Kidney epithelial cell (primary cell): ENCODE data around the gene ZMYM4. TPM values are rescaled to one million over a fixed set of nuclear protein-coding genes. Genes with fewer than 3 reads are reported as not detected.
A peak's percentile ranks its signal among the peaks of the same experiment; 100 is the strongest.

ENCODE experiments used
- DNase-seq: peaks from one replicate; pipeline ENCODE4 v3.0.0-alpha.2; 2010; ENCODE audit warnings: low read depth
- H3K27me3 ChIP-seq: 2 replicates; pipeline ENCODE4 v1.6.0; 2011; ENCODE audit warnings: low read length; ENCODE audit not compliant: control insufficient read depth, insufficient read depth
- H3K36me3 ChIP-seq: 2 replicates; pipeline ENCODE4 v1.5.1; 2011; ENCODE audit warnings: low read length; ENCODE audit not compliant: control insufficient read depth, insufficient read depth
- H3K4me3 ChIP-seq: 2 replicates; pipeline ENCODE4 v1.5.1; 2011; ENCODE audit warnings: low read depth, mild to moderate bottlenecking, control low read depth, low read length
- total RNA-seq: library from RNA; depleted of rRNA; stranded (reverse); fragments of >200 nt; gene quantifications from 2 replicates; pipeline ENCODE4 v1.2.3, GENCODE V29; 2015
- TF ChIP-seq, protein P1 (sequence below): IDR thresholded peaks from 2 replicates; pipeline ENCODE4 v1.5.1; 2011; ENCODE audit warnings: mild to moderate bottlenecking, moderate library complexity, low read length, control low read depth, inconsistent platforms; ENCODE audit not compliant: insufficient read depth, poor library complexity, severe bottlenecking

ZMYM4 gene
- total RNA-seq, 1 donor from 2014 or later: 35.1 TPM

DNA sequence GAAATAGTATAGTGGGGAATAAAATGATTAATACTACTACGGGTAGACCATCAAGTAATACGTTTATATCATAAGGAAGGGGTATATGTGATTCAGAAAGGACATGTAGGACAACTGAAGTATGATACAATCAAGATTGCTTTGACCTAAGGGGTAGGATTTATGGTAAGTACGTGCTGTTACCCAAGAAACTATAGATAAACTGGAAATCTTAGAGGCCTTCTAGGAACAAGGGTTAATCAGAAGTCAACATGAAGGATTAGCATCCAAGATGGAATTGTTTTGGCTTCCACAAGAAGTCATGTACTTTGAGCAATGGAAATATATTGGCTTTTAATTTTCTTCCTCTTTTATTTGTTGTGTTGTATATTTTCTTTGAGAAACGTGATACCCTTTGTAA lies 13.2 kb upstream of the ZMYM4 start:
- TF ChIP-seq, protein P1, sequence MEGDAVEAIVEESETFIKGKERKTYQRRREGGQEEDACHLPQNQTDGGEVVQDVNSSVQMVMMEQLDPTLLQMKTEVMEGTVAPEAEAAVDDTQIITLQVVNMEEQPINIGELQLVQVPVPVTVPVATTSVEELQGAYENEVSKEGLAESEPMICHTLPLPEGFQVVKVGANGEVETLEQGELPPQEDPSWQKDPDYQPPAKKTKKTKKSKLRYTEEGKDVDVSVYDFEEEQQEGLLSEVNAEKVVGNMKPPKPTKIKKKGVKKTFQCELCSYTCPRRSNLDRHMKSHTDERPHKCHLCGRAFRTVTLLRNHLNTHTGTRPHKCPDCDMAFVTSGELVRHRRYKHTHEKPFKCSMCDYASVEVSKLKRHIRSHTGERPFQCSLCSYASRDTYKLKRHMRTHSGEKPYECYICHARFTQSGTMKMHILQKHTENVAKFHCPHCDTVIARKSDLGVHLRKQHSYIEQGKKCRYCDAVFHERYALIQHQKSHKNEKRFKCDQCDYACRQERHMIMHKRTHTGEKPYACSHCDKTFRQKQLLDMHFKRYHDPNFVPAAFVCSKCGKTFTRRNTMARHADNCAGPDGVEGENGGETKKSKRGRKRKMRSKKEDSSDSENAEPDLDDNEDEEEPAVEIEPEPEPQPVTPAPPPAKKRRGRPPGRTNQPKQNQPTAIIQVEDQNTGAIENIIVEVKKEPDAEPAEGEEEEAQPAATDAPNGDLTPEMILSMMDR: no peak
- H3K27me3 ChIP-seq: no peaks in the 10 kb centered on the region
- no peaks in the 10 kb centered on the region for H3K36me3 ChIP-seq
- no peak for DNase-seq
- H3K4me3 ChIP-seq: no peak overlapping the region

DNA sequence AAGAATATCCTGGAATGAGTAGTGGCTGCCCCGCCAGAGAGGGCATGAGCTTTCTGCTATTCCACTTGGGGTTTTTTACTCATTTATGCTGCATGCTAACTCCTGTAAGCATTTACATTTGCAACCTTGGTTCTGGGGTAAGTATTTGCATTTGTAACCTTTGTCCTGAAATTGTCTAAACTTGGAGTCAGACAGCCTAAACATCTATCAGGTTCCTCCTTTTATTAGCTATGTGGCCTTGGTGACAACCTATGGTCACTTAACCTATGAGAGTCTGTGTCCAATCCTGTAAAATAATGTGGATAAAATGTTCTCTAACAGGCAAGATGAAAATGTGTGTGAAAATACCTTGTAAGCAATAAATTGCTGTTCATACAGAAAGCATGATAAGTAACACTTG lies 8.9 kb upstream of the ZMYM4 start:
- Histone ChIP-seq H3K4me3 (no peak overlapping the region), H3K27me3 (no peaks in the 10 kb centered on the region), H3K36me3 (no peaks in the 10 kb centered on the region)
- TF ChIP-seq, protein P1: no peak
- DNase-seq: no peak

DNA sequence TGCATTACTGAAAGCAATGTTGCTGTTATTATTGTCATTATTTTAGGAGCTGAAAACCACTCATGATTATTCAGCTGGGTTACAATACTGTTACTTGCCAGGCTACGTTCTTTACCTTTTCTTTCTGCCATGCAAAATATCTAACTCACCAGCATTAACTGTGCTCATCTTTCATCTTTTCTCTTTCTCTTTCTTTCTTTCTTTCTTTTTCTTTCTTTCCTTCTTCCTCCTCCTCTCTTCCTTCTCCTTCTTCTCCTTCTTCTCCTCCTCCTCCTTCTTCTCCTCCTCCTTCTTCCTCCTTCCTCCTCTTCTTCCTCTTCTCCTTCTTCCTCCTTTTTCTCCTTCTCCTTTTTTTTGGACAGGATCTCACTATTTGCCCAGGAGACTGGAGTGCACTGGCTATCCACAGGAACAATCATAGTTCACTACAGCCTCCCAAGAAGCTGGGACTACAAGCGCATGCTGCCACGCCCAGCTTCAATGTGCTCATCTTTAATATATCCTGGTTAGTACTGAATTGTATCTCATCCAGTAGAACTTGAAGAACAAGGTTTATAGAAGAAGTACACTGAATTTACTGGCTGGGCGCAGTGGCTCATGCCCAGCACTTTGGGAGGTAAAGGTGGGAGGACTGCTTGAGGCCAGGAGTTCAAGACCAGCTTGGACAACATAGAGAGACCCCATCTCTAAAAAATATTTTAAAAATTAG lies 6.9 kb upstream of the ZMYM4 start:
- no peak for DNase-seq

GRCh38 chr1:35264035-35264434 lies 4.5 kb upstream of the ZMYM4 start:
- Histone ChIP-seq H3K36me3 (no peaks in the 10 kb centered on the region), H3K27me3 (no peaks in the 10 kb centered on the region), H3K4me3 (no peak overlapping the region)
- DNase-seq: no peak
- TF ChIP-seq, protein P1: no peak

More for the DNA sequence above, 6.9 kb upstream of the ZMYM4 start:
- Histone ChIP-seq H3K4me3 (no peak overlapping the region), H3K36me3 (no peaks in the 10 kb centered on the region), H3K27me3 (no peaks in the 10 kb centered on the region)
- TF ChIP-seq, protein P1: no peak

- peak; percentile 41 for DNase-seq
- TF ChIP-seq, protein P1: no peak
- no peaks in the 10 kb centered on the region for H3K27me3 ChIP-seq
- no peaks in the 10 kb centered on the region for H3K36me3 ChIP-seq
- H3K4me3 ChIP-seq: no peak overlapping the region
Observed at GRCh38 chr1:35264871-35265270, 3.6 kb upstream of the ZMYM4 start.

DNA sequence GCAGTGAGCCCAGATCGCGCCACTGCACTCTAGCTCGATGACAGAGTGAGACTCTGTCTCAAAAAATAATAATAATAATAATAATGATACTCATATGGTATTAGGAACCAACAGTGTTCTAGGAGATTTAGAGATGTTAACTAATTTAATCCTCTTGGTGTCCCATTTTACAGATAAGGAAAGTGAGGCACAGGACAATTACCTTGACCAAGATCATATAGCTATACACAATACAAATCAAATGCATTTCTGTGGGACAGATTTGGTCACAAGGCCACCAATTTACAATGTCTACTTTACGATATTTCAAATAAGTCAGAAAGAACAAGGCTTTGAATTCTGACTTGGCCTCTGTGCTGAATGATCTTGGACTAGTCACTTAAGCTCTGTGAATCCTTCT lies 2.2 kb upstream of the ZMYM4 start:
- DNase-seq: no peak
- Histone ChIP-seq H3K4me3 (no peak overlapping the region), H3K27me3 (no peaks in the 10 kb centered on the region), H3K36me3 (no peaks in the 10 kb centered on the region)
- TF ChIP-seq, protein P1: no peak
